Fibroblast of pulmonary artery (primary cell): ENCODE measurements around the gene LOXL4.

Source experiments
- DNase-seq: peaks from one replicate; pipeline ENCODE4 v3.0.0-alpha.2; 2010; ENCODE audit warnings: low read depth
- H3K4me3 ChIP-seq: replicated peaks from 2 replicates; pipeline ENCODE4 v1.5.1; 2011; ENCODE audit warnings: low read depth, mild to moderate bottlenecking, control low read depth, low read length, moderate library complexity
- CTCF ChIP-seq: IDR thresholded peaks from 2 replicates; pipeline ENCODE4 v1.5.1; 2011; ENCODE audit warnings: mild to moderate bottlenecking, control low read depth, low read length, inconsistent platforms; ENCODE audit errors: missing control alignments

LOXL4 gene

GRCh38 chr10:98285416-98285815 is 17.4 kb upstream of the LOXL4 start:
- no peak for DNase-seq
- TF ChIP-seq CTCF = no peak
- H3K4me3 ChIP-seq = no peak overlapping the region

- no peak for TF ChIP-seq CTCF
- no peak for DNase-seq
- H3K4me3 ChIP-seq = no peak overlapping the region
These were observed 8.3 kb upstream of the LOXL4 start for GRCh38 chr10:98276311-98276710.

GRCh38 chr10:98274562-98274961 is 6.6 kb upstream of the LOXL4 start:
- DNase-seq = no peak
- TF ChIP-seq CTCF = no peak
- H3K4me3 ChIP-seq = no peak overlapping the region

- no peak overlapping the region for H3K4me3 ChIP-seq
- no peak for TF ChIP-seq CTCF
- no peak for DNase-seq
These were observed 5.3 kb upstream of the LOXL4 start for GRCh38 chr10:98273057-98273850.

GRCh38 chr10:98272656-98273055 is 4.7 kb upstream of the LOXL4 start:
- no peak overlapping the region for H3K4me3 ChIP-seq
- TF ChIP-seq CTCF = no peak
- DNase-seq = no peak

- DNase-seq = no peak
- H3K4me3 ChIP-seq = no peak overlapping the region
- no peak for TF ChIP-seq CTCF
These were observed 4.3 kb upstream of the LOXL4 start for GRCh38 chr10:98272245-98272644.

GRCh38 chr10:98270786-98271185 is 2.8 kb upstream of the LOXL4 start:
- no peak for DNase-seq
- H3K4me3 ChIP-seq = no peak overlapping the region
- no peak for TF ChIP-seq CTCF
